HepG2 (cell line): ENCODE data around the gene SCFD2. TPM values are rescaled to one million over a fixed set of nuclear protein-coding genes. Genes with fewer than 3 reads are reported as not detected.

Source experiments
- ATAC-seq: fragments of 200-7000 bp; cut with Tn5 transposase; 3 replicates; pipeline ENCODE4 v1.9.1; 2020; ENCODE audit warnings: mild to moderate bottlenecking, moderate library complexity
- BruUV-seq: library from RNA; stranded (reverse); fragments of 400-500 nt; replicated peaks from 2 replicates; lab custom pipeline; 2021; lab: Mats Ljungman, UMichigan
- CTCF ChIA-PET: fragments of 300-600 bp; formaldehyde crosslinking; extraction: SDS; loops from one replicate; lab custom pipeline; 2021; ENCODE audit warnings: low total read pairs, inconsistent platforms, low intra/inter-chr PET ratio; lab: Yijun Ruan, JAX
- POLR2A ChIA-PET: fragments of 350-600 bp; sonication (Branson Sonifier 250); formaldehyde crosslinking; loops from one replicate; lab custom pipeline; 2020; ENCODE audit warnings: antibody characterized with exemption, inconsistent platforms; lab: Yijun Ruan, JAX
- DNase-seq: peaks from one replicate; pipeline ENCODE4 v3.0.0-alpha.2; 2015; ENCODE audit warnings: low spot score
- FAIRE-seq: peaks from 3 replicates; lab custom pipeline; 2011; peaks lifted over from hg19 to GRCh38; lab: Jason Lieb, UNC
- H2AFZ ChIP-seq: one replicate; pipeline ENCODE4 v1.6.1; 2011; ENCODE audit warnings: low read length, inconsistent platforms
- H3K27ac ChIP-seq: fragments of 300-600 bp; 3 replicates; pipeline ENCODE4 v1.8.0; 2011; ENCODE audit warnings: mixed run types, mild to moderate bottlenecking, mixed read lengths, low read length, inconsistent platforms; ENCODE audit not compliant: insufficient read depth; ENCODE audit errors: extremely low read length
- H3K27me3 ChIP-seq, 2 experiments: fragments of 200-600 bp in 1 of 2; 2 replicates in 1 of 2; 3 replicates in 1 of 2; pipeline versions ENCODE4 v1.6.0 to v1.8.0; 2011; ENCODE audit warnings: low read length in 2 of 2, mild to moderate bottlenecking in 2 of 2, moderate library complexity in 2 of 2, inconsistent platforms in 1 of 2; ENCODE audit not compliant: insufficient read depth in 2 of 2, control insufficient read depth in 1 of 2
- H3K36me3 ChIP-seq, 2 experiments: fragments of 200-600 bp in 1 of 2; replicated peaks in 1 of 2; 2 replicates in 1 of 2; 3 replicates in 1 of 2; pipeline versions ENCODE4 v1.5.1 to v1.8.0; 2011; ENCODE audit warnings: low read length in 2 of 2, inconsistent platforms in 1 of 2; ENCODE audit not compliant: insufficient read depth in 2 of 2, control insufficient read depth in 1 of 2
- H3K4me1 ChIP-seq: 2 replicates; pipeline ENCODE4 v1.5.1; 2012; ENCODE audit warnings: low read length, inconsistent platforms; ENCODE audit not compliant: insufficient read depth
- H3K4me2 ChIP-seq: 2 replicates; pipeline ENCODE4 v1.6.0; 2011; ENCODE audit warnings: low read depth, low read length, inconsistent platforms
- H3K4me3 ChIP-seq, 3 experiments: fragments of 200-600 bp in 1 of 3; sonication (generic), shearing (Covaris generic) in 1 of 3; replicated peaks in 1 of 3; 2 replicates each; pipeline ENCODE4 v1.5.1; 2011 to 2016; ENCODE audit warnings: low read length in 3 of 3, inconsistent platforms in 2 of 3, low read depth in 2 of 3, mild to moderate bottlenecking in 2 of 3, control low read depth in 1 of 3, mixed read lengths in 1 of 3; ENCODE audit not compliant: insufficient read depth in 1 of 3
- H3K79me2 ChIP-seq: one replicate; pipeline ENCODE4 v1.6.1; 2011; ENCODE audit warnings: low read length, inconsistent platforms; ENCODE audit not compliant: insufficient read depth
- H3K9ac ChIP-seq: 2 replicates; pipeline ENCODE4 v1.6.0; 2011; ENCODE audit warnings: mild to moderate bottlenecking, low read depth, low read length, inconsistent platforms; ENCODE audit not compliant: insufficient read depth
- H3K9me3 ChIP-seq: 2 replicates; pipeline ENCODE4 v1.5.1; 2012; ENCODE audit warnings: mild to moderate bottlenecking, low read length
- H4K20me1 ChIP-seq: 2 replicates; pipeline ENCODE4 v1.6.0; 2011; ENCODE audit warnings: inconsistent platforms, mild to moderate bottlenecking, low read length, moderate library complexity; ENCODE audit not compliant: insufficient read depth
- CHCHD3 ChIP-seq: sonication (generic); formaldehyde crosslinking; IDR thresholded peaks from 2 replicates; pipeline ENCODE4 v1.8.0; 2022; ENCODE audit warnings: mild to moderate bottlenecking, missing genetic modification reagents, moderate library complexity
- HINFP ChIP-seq: sonication (generic); formaldehyde crosslinking; IDR thresholded peaks from 2 replicates; pipeline ENCODE4 v1.4.0; 2020; ENCODE audit warnings: low read depth, mild to moderate bottlenecking, missing genetic modification reagents
- HMGA1 ChIP-seq: sonication (generic); formaldehyde crosslinking; conservative IDR thresholded peaks from 2 replicates; pipeline ENCODE4 v1.4.0; 2020; ENCODE audit warnings: missing genetic modification reagents
- HOXA7 ChIP-seq: sonication (generic); formaldehyde crosslinking; IDR thresholded peaks from 2 replicates; pipeline ENCODE4 v1.8.1; 2022; ENCODE audit warnings: mild to moderate bottlenecking, missing genetic modification reagents, moderate library complexity
- PAWR ChIP-seq: sonication (generic); formaldehyde crosslinking; IDR thresholded peaks from 2 replicates; pipeline ENCODE4 v1.4.0; 2020; ENCODE audit warnings: missing genetic modification reagents, mild to moderate bottlenecking, borderline replicate concordance
- PITX1 ChIP-seq: sonication (generic); formaldehyde crosslinking; IDR thresholded peaks from 2 replicates; pipeline ENCODE4 v1.5.1; 2020; ENCODE audit warnings: mild to moderate bottlenecking, missing genetic modification reagents
- RXRB ChIP-seq: IDR thresholded peaks from 2 replicates; pipeline ENCODE4 v1.6.1; 2016; ENCODE audit warnings: borderline replicate concordance, missing genetic modification reagents, missing compliant biosample characterization
- SIX4 ChIP-seq: sonication (generic); formaldehyde crosslinking; IDR thresholded peaks from 2 replicates; pipeline ENCODE4 v1.4.0; 2020; ENCODE audit warnings: missing genetic modification reagents
- SRSF9 ChIP-seq: fragments of 200-400 bp; formaldehyde crosslinking; IDR thresholded peaks from 2 replicates; pipeline ENCODE4 v1.6.1; 2018; ENCODE audit warnings: borderline replicate concordance, mild to moderate bottlenecking, low read depth, low read length; ENCODE audit not compliant: insufficient read depth, poor library complexity, severe bottlenecking
- STAT6 ChIP-seq: sonication (generic); formaldehyde crosslinking; IDR thresholded peaks from 2 replicates; pipeline ENCODE4 v1.4.0; 2020; ENCODE audit warnings: missing genetic modification reagents, mild to moderate bottlenecking, borderline replicate concordance
- ZBTB34 ChIP-seq: sonication (generic); formaldehyde crosslinking; IDR thresholded peaks from 2 replicates; pipeline ENCODE4 v1.8.0; 2022; ENCODE audit warnings: mild to moderate bottlenecking, missing genetic modification reagents
- ZBTB38 ChIP-seq: sonication (generic); formaldehyde crosslinking; IDR thresholded peaks from 2 replicates; pipeline ENCODE4 v1.5.1; 2020; ENCODE audit warnings: mild to moderate bottlenecking, missing genetic modification reagents
- ZNF138 ChIP-seq: sonication (generic); formaldehyde crosslinking; IDR thresholded peaks from 2 replicates; pipeline ENCODE4 v1.5.0; 2020; ENCODE audit warnings: mild to moderate bottlenecking, low read depth, missing genetic modification reagents
- ZNF205 ChIP-seq: IDR thresholded peaks from 2 replicates; pipeline ENCODE4 v1.6.1; 2018; ENCODE audit warnings: missing biosample characterization, missing genetic modification reagents
- ZNF282 ChIP-seq: fragments of 450-650 bp; IDR thresholded peaks from 2 replicates; pipeline ENCODE4 v1.6.1; 2018; ENCODE audit not compliant: partially characterized antibody
- ZNF383 ChIP-seq: sonication (generic); formaldehyde crosslinking; IDR thresholded peaks from 2 replicates; pipeline ENCODE4 v1.4.0; 2020; ENCODE audit warnings: missing genetic modification reagents, mild to moderate bottlenecking, borderline replicate concordance
- ZNF510 ChIP-seq: sonication (generic); formaldehyde crosslinking; IDR thresholded peaks from 2 replicates; pipeline ENCODE4 v1.4.0; 2020; ENCODE audit warnings: low read depth, mild to moderate bottlenecking, missing genetic modification reagents
- ZNF546 ChIP-seq: sonication (generic); formaldehyde crosslinking; conservative IDR thresholded peaks from 2 replicates; pipeline ENCODE4 v1.8.1; 2023; ENCODE audit warnings: mild to moderate bottlenecking, missing genetic modification reagents
- WGBS: methylation state at CpG from one replicate; pipeline ENCODE4 v1.1.6; 2017; ENCODE audit warnings: low lambda C conversion rate; 5-methylcytosine and 5-hydroxymethylcytosine counted together
- in situ Hi-C: cut with HindIII; loops from 2 replicates; pipeline ENCODE4 v1.10.0; 2017; ENCODE audit warnings: low pct_unique_long_range_greater_than_20kb; ENCODE audit not compliant: extremely low pct_ligation_motif_present
- intact Hi-C: fragments of 100-400 bp; cut with micrococcal nuclease; formaldehyde crosslinking; loops from one replicate; pipeline ENCODE4 v1.10.0; 2022; ENCODE audit not compliant: unreplicated experiment
- polyA plus RNA-seq, 8 experiments: library from polyadenylated mRNA; depleted of rRNA in 3 of 8; stranded (reverse) in 7 of 8; unstranded in 1 of 8; fragments of >200 nt; fragmentation: Illumina TruSeq in 4 of 8; extraction: Trizol in 4 of 8; gene quantifications; 2 replicates each; pipeline versions ENCODE4 v1.2.1 to v1.2.3, GENCODE V29; 2011 to 2016; ENCODE audit warnings: low read depth in 4 of 8, missing spikeins in 1 of 8, mixed read lengths in 1 of 8; ENCODE audit not compliant: insufficient read depth in 1 of 8
- total RNA-seq, 5 experiments: library from RNA; depleted of rRNA; stranded (reverse); fragments of >200 nt; fragmentation: Illumina TruSeq; extraction: Trizol; gene quantifications; 2 replicates each; pipeline ENCODE4 v1.2.3, GENCODE V29; 2016; ENCODE audit warnings: low read depth in 1 of 5
- TF ChIP-seq, protein P1 (sequence below): sonication (generic); formaldehyde crosslinking; IDR thresholded peaks from 2 replicates; pipeline ENCODE4 v1.4.0; 2020; ENCODE audit warnings: mild to moderate bottlenecking, missing genetic modification reagents

The SCFD2 gene
- total and polyA plus RNA-seq, 2 of the 13 experiments (the other 11 are each of a cell fraction or from before 2014, with no cell fraction given): 4.6 to 15.6 TPM

DNA sequence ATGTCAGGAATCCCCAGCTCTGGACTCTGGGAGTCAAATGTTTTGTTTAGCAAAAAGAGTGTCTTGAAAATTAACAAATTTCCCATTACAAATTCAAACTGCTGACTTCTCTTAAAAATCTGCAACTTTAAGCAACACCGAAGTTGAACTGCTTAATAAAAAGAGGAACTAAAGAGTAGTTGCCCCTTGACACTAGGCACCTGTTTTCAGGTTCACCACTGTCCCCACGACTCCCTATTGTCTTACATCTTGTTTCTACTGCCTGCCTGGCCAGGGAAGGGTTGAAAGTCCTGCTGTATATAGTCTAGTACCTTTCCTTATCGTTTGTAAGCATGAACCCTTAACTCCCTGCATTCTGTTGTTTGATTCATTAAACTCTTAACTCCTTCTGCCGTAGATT lies 173.9 kb downstream of the SCFD2 start:
- H3K27me3 ChIP-seq: no peaks in the 10 kb centered on the region; a peak in 1 of 5 replicates
- CTCF ChIA-PET: no interaction called here
- no peak overlapping the region for H3K4me3 ChIP-seq
- H3K4me2 ChIP-seq: no peak overlapping the region
- no peaks in the 10 kb centered on the region for H3K79me2 ChIP-seq
- no peak overlapping the region for H3K27ac ChIP-seq
- DNase-seq (no peak), FAIRE-seq (no peak), ATAC-seq (no peak)
- no peaks in the 10 kb centered on the region for H3K9me3 ChIP-seq
- 73% methylated on average over 4 of the region's 4 CpGs for WGBS
- no TSS peak for BruUV-seq
- in situ Hi-C loops: loop anchor here (25.0 kb wide), 2 partner anchors 420 to 1045 kb away; partner anchors contain the start of gene PDGFRA
- POLR2A ChIA-PET: no interaction called here
- TF ChIP-seq ZNF510 (CRISPR knock-in tag): no peak
- no peak for TF ChIP-seq ZNF138
- TF ChIP-seq HMGA1 (CRISPR knock-in tag): no peak
- TF ChIP-seq, protein P1, sequence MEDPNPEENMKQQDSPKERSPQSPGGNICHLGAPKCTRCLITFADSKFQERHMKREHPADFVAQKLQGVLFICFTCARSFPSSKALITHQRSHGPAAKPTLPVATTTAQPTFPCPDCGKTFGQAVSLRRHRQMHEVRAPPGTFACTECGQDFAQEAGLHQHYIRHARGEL (CRISPR knock-in tag): no peak
- no peak for TF ChIP-seq PITX1 (CRISPR knock-in tag)
- no peak for TF ChIP-seq ZBTB34 (CRISPR knock-in tag)
- no peak for TF ChIP-seq SIX4
- no peak for TF ChIP-seq HINFP (CRISPR knock-in tag)
- no peak for TF ChIP-seq ZNF383 (CRISPR knock-in tag)
- TF ChIP-seq HOXA7: no peak
- no peak for TF ChIP-seq RXRB
- no peak for TF ChIP-seq PAWR
- TF ChIP-seq ZNF205: no peak
- no peak for TF ChIP-seq ZNF282
- no peak for TF ChIP-seq ZNF546 (CRISPR knock-in tag)
- no peak for TF ChIP-seq ZBTB38 (CRISPR knock-in tag)
- TF ChIP-seq STAT6 (CRISPR knock-in tag): no peak
- TF ChIP-seq SRSF9: no peak
- TF ChIP-seq CHCHD3: no peak
- H3K9ac ChIP-seq: no peak overlapping the region
- intact Hi-C loops: loop anchor here (10.0 kb wide), 2 partner anchors 613 to 1703 kb away; no protein-coding TSS in a partner anchor
- no peaks in the 10 kb centered on the region for H3K36me3 ChIP-seq
- no peaks in the 10 kb centered on the region for H4K20me1 ChIP-seq
- no peak overlapping the region for H2AFZ ChIP-seq
- H3K4me1 ChIP-seq: peaks cover 33% of the 10 kb centered on the region
